Tracheal epithelial cell (primary cell): ENCODE measurements around the gene FUNDC1. TPM values are rescaled to one million over a fixed set of nuclear protein-coding genes. Genes with fewer than 3 reads are reported as not detected.

Source experiments
- total RNA-seq: library from RNA; depleted of rRNA; stranded (reverse); fragments of >200 nt; gene quantifications from 2 replicates; pipeline ENCODE4 v1.2.1, GENCODE V29; 2014

FUNDC1 gene
- total RNA-seq: 11.3 TPM in 2 replicates

GRCh38 chrX:44542567-44543325 lies at the start of gene FUNDC1:
TSS of gene FUNDC1 (minus strand) at chrX:44542859. CDS start at chrX:44542832, 27 bp downstream.

Other genes with a start within 250 kb of the FUNDC1 start
- gene EFHC2, start 199.2 kb downstream of the FUNDC1 start, total RNA-seq: 0.24 and 0.43 TPM in 2 replicates